Fibroblast of lung (primary cell): ENCODE results near the gene KRTAP1-4. TPM values are rescaled to one million over a fixed set of nuclear protein-coding genes. Genes with fewer than 3 reads are reported as not detected.

Experiments used
- DNase-seq, 2 donors: peaks; one replicate each; pipeline versions ENCODE4 v3.0.0 to v3.0.0-alpha.2; 2010; ENCODE audit warnings: low read depth in 2 of 2
- H2AFZ ChIP-seq: 2 replicates; pipeline ENCODE4 v1.5.1; 2012; ENCODE audit warnings: low read length, control low read depth, inconsistent platforms
- H3K27ac ChIP-seq: 2 replicates; pipeline ENCODE4 v1.5.1; 2011; ENCODE audit warnings: low read length, control low read depth; ENCODE audit not compliant: insufficient read depth
- H3K27me3 ChIP-seq: 2 replicates; pipeline ENCODE4 v1.5.1; 2011; ENCODE audit warnings: mild to moderate bottlenecking, low read length; ENCODE audit not compliant: control insufficient read depth, insufficient read depth
- H3K36me3 ChIP-seq: 2 replicates; pipeline ENCODE4 v1.5.1; 2011; ENCODE audit warnings: low read length; ENCODE audit not compliant: control insufficient read depth, insufficient read depth
- H3K4me1 ChIP-seq: 2 replicates; pipeline ENCODE4 v1.5.1; 2011; ENCODE audit warnings: low read length; ENCODE audit not compliant: control insufficient read depth, insufficient read depth; ENCODE audit errors: extremely low read depth
- H3K4me2 ChIP-seq: 2 replicates; pipeline ENCODE4 v1.5.1; 2011; ENCODE audit warnings: low read length, control low read depth; ENCODE audit not compliant: insufficient read depth; ENCODE audit errors: extremely low read depth
- H3K4me3 ChIP-seq, 4 experiments: fragments of 200-600 bp in 1 of 4; sonication (generic) in 1 of 4; replicated peaks in 1 of 4; 2 replicates each; pipeline ENCODE4 v1.5.1; 2011 to 2016; ENCODE audit warnings: low read length in 4 of 4, low read depth in 3 of 4, mild to moderate bottlenecking in 3 of 4, control low read depth in 2 of 4, inconsistent platforms in 1 of 4, mixed read lengths in 1 of 4; ENCODE audit not compliant: insufficient read depth in 1 of 4; ENCODE audit errors: control extremely low read depth in 1 of 4
- H3K79me2 ChIP-seq: 2 replicates; pipeline ENCODE4 v1.5.1; 2012; ENCODE audit warnings: mild to moderate bottlenecking, low read length, inconsistent platforms; ENCODE audit not compliant: control insufficient read depth, insufficient read depth
- H3K9ac ChIP-seq: 2 replicates; pipeline ENCODE4 v1.5.1; 2011; ENCODE audit warnings: mild to moderate bottlenecking, low read length, control low read depth; ENCODE audit not compliant: insufficient read depth
- H3K9me3 ChIP-seq: 2 replicates; pipeline ENCODE4 v1.5.1; 2012; ENCODE audit warnings: low read depth, low read length; ENCODE audit not compliant: control insufficient read depth, insufficient read depth
- H4K20me1 ChIP-seq: 2 replicates; pipeline ENCODE4 v1.5.1; 2011; ENCODE audit warnings: low read length; ENCODE audit not compliant: control insufficient read depth, insufficient read depth; ENCODE audit errors: extremely low read depth
- CTCF ChIP-seq, 2 donors: IDR thresholded peaks in 1 of 2; conservative IDR thresholded peaks in 1 of 2; 1 replicate in 1 of 2; 2 replicates in 1 of 2; pipeline ENCODE4 v1.5.1; 2011 to 2012; ENCODE audit warnings: low read length in 2 of 2, control low read depth in 1 of 2, inconsistent platforms in 1 of 2, low read depth in 1 of 2, mild to moderate bottlenecking in 1 of 2
- EZH2 ChIP-seq: IDR thresholded peaks from 2 replicates; pipeline ENCODE4 v1.5.1; 2012; ENCODE audit warnings: low read length, control low read depth, mild to moderate bottlenecking; ENCODE audit errors: missing control alignments
- polyA plus RNA-seq, 2 donors: library from polyadenylated mRNA; depleted of rRNA in 1 of 2; stranded (reverse) in 1 of 2; unstranded in 1 of 2; fragments of >200 nt; gene quantifications; 2 replicates each; pipeline ENCODE4 v1.2.1, GENCODE V29; 2011 to 2012; ENCODE audit warnings: missing spikeins in 1 of 2
- total RNA-seq: library from RNA; depleted of rRNA; stranded (reverse); fragments of >200 nt; gene quantifications from 2 replicates; pipeline ENCODE4 v1.2.1, GENCODE V29; 2014

Gene KRTAP1-4
- total and polyA plus RNA-seq, 2 donors (not counting 1 experiment from before 2014, with no cell fraction given): not detected

- peaks cover 2% of the 10 kb centered on the region for H3K4me1 ChIP-seq
- no peaks in the 10 kb centered on the region for H3K9me3 ChIP-seq
- H3K4me2 ChIP-seq: no peak overlapping the region
- no peak overlapping the region for H2AFZ ChIP-seq
- no peak for DNase-seq
- no peak overlapping the region for H3K9ac ChIP-seq
- TF ChIP-seq EZH2: no peak
- no peak for TF ChIP-seq CTCF (conservative IDR thresholded peaks at IDR 0.05 in 1 of 2, IDR thresholded peaks at IDR 0.05 in 1 of 2; ENCODE audit: low read depth in 1 of 2, low read length in 2 of 2)
- no peak overlapping the region for H3K4me3 ChIP-seq
- no peaks in the 10 kb centered on the region for H3K79me2 ChIP-seq
- H4K20me1 ChIP-seq: no peaks in the 10 kb centered on the region
- H3K27me3 ChIP-seq: no peaks in the 10 kb centered on the region
- no peaks in the 10 kb centered on the region for H3K36me3 ChIP-seq
- H3K27ac ChIP-seq: no peak overlapping the region
Measured at GRCh38 chr17:41012326-41013120, 17.5 kb downstream of the KRTAP1-4 start.

- Histone ChIP-seq H3K79me2 (no peaks in the 10 kb centered on the region), H3K27ac (no peak overlapping the region), H3K4me2 (no peak overlapping the region), H3K36me3 (no peaks in the 10 kb centered on the region), H3K27me3 (no peaks in the 10 kb centered on the region), H2AFZ (no peak overlapping the region), H4K20me1 (no peaks in the 10 kb centered on the region), H3K9ac (no peak overlapping the region), H3K4me1 (peaks cover 2% of the 10 kb centered on the region), H3K4me3 (no peak overlapping the region), H3K9me3 (no peaks in the 10 kb centered on the region)
- no peak for DNase-seq
- TF ChIP-seq EZH2: no peak
- no peak for TF ChIP-seq CTCF (conservative IDR thresholded peaks at IDR 0.05 in 1 of 2, IDR thresholded peaks at IDR 0.05 in 1 of 2; ENCODE audit: low read depth in 1 of 2, low read length in 2 of 2)
Measured at GRCh38 chr17:41010441-41010840, 19.6 kb downstream of the KRTAP1-4 start.

GRCh38 chr17:41009936-41010335 is 20.1 kb downstream of the KRTAP1-4 start:
- no peak for TF ChIP-seq EZH2
- TF ChIP-seq CTCF (conservative IDR thresholded peaks at IDR 0.05 in 1 of 2, IDR thresholded peaks at IDR 0.05 in 1 of 2; ENCODE audit: low read depth in 1 of 2, low read length in 2 of 2): no peak
- DNase-seq: no peak
- no peak overlapping the region for H3K4me3 ChIP-seq
- H4K20me1 ChIP-seq: no peaks in the 10 kb centered on the region
- H3K9ac ChIP-seq: no peak overlapping the region
- no peaks in the 10 kb centered on the region for H3K79me2 ChIP-seq
- no peak overlapping the region for H2AFZ ChIP-seq
- H3K4me2 ChIP-seq: no peak overlapping the region
- H3K27ac ChIP-seq: no peak overlapping the region
- no peaks in the 10 kb centered on the region for H3K36me3 ChIP-seq
- H3K9me3 ChIP-seq: no peaks in the 10 kb centered on the region
- peaks cover 2% of the 10 kb centered on the region for H3K4me1 ChIP-seq
- no peaks in the 10 kb centered on the region for H3K27me3 ChIP-seq
